OCI-LY1 (cell line): ENCODE measurements around the gene ZNF222.

ENCODE experiments used
- EZH2 ChIP-seq: fragments of 200-600 bp; sonication (generic), shearing (Covaris generic); IDR thresholded peaks from 2 replicates; pipeline ENCODE4 v1.8.0; 2017; ENCODE audit warnings: borderline replicate concordance, mixed run types, mild to moderate bottlenecking, antibody characterized with exemption, low read length, moderate library complexity, mixed read lengths
- TF ChIP-seq, protein P1 (sequence below): fragments of 200-600 bp; sonication (generic), shearing (Covaris generic); IDR thresholded peaks from 2 replicates; pipeline ENCODE4 v1.5.1; 2017; ENCODE audit warnings: mild to moderate bottlenecking, antibody characterized with exemption, low read length, moderate library complexity, mixed read lengths

DNA sequence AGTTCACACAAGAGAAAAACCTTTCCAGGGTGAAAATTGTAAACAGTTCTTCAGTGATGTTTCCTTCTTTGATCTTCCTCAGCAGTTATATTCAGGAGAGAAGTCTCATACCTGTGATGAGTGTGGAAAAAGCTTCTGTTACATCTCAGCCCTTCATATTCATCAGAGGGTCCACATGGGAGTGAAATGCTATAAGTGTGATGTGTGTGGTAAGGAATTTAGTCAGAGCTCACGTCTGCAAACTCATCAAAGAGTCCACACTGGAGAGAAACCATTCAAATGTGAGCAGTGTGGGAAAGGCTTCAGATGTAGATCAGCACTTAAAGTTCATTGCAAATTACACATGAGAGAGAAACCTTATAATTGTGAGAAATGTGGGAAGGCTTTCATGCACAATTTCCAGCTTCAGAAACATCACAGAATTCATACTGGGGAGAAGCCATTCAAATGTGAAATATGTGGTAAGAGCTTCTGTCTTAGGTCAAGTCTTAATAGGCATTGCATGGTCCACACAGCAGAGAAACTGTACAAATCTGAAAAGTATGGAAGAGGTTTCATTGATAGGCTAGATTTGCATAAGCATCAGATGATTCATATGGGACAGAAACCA is 6.9 kb downstream of the ZNF222 start:
- TF ChIP-seq, protein P1, sequence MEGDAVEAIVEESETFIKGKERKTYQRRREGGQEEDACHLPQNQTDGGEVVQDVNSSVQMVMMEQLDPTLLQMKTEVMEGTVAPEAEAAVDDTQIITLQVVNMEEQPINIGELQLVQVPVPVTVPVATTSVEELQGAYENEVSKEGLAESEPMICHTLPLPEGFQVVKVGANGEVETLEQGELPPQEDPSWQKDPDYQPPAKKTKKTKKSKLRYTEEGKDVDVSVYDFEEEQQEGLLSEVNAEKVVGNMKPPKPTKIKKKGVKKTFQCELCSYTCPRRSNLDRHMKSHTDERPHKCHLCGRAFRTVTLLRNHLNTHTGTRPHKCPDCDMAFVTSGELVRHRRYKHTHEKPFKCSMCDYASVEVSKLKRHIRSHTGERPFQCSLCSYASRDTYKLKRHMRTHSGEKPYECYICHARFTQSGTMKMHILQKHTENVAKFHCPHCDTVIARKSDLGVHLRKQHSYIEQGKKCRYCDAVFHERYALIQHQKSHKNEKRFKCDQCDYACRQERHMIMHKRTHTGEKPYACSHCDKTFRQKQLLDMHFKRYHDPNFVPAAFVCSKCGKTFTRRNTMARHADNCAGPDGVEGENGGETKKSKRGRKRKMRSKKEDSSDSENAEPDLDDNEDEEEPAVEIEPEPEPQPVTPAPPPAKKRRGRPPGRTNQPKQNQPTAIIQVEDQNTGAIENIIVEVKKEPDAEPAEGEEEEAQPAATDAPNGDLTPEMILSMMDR = no peak
- TF ChIP-seq EZH2 = no peak
